ENCODE results near the gene FBLN2.
"Not testable (repeated sequence)": the region's sequence is repeated elsewhere in the genome, so short reads cannot be mapped to it uniquely, and the experiment has no call there.

FBLN2 gene

DNA sequence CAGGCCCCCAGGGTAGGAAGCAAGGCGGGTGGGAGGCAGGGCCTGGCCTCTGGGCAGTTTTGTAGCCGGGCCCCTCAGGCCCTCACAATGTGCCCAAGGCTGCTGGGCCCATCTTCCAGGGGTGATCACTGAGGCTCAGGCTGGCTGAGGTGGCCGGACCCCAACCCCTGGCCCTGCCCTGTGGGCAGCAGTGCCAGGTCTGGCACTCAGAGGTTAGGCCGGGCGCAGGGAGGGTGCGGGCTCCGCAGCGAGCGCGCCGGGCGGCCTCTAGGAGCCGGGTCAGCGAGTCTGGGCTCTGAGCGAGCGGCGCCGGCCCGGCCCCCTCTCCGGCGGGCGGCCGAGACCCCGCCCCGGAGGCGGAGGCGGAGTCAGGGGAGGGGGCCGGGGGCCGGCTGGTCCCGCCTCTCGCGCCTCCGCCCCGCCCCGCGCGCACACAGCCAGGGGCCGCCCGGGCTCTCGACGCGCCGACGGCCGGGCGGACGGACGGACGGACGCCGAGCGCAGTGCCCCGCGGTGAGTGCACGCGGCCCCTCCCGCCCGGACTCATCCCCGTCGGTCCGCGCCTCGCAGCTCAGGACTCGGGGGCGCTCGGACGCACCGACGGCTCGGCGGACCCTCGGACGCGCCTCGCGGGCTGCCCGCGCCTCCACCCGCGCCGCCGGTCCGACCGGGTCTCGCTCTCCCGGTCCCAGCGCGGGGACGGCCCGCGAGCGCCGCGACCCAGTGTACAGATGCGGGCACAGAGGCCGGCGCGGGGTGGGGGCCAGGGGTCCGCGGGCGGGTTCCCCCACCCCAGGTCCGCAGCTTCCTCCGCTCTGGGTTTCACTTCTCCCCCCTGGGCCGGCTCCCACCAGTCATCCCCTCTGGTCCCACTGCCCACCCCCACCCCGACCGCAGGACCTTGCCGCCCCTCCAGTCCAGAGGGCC, at the start of gene FBLN2:
TSS of gene FBLN2 (plus strand) at position 430 of the 927 bp plus-strand sequence. CDS start 21,231 bp downstream, outside the sequence.
- DNase-seq = peak; percentile 63

- not testable (repeated sequence) for DNase-seq
Measured at GRCh38 chr3:13499246-13499645, 49.7 kb upstream of the FBLN2 start.

DNA sequence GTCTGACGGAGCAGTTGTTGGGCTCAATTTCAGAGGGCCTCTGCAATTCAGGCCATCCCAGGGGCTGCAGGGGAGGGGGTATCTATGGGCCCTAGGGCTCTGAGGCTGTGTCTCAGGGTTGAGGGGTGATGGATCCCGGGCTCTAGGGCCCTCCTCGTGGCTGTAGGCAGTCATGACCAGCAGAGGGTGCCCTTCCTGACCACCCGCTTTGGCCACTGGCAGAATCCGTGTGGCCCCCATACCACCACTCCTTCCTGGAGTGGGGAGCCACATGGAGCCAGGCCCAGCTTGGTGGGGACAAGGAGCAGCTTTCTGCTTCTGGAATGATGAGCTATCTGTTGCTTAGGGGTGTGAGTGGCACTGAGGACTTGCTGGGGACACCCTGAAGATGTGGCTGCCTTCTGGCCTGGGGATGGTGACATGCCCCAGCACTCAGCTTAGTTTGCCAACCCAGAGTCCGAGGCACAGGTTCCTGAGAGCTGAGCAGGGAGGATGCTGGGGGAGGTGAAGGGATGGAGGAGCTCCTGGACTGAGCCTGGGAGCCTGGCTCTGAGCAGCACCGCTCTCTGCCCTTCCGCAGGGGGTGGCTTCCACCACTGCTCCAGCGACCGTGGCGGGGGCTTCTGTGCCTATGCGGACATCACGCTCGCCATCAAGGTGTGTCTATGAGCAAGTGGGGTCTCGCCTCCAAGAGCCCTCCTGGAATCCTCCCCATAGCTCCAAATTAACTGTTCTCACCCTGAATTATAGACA, 48.6 kb upstream of the FBLN2 start:
- DNase-seq = no peak

GRCh38 chr3:13501056-13501455, 47.9 kb upstream of the FBLN2 start:
- no peak for DNase-seq

GRCh38 chr3:13501521-13501920, 47.4 kb upstream of the FBLN2 start:
- no peak for DNase-seq

GRCh38 chr3:13501958-13502790, 46.8 kb upstream of the FBLN2 start:
- no peak for DNase-seq

DNA sequence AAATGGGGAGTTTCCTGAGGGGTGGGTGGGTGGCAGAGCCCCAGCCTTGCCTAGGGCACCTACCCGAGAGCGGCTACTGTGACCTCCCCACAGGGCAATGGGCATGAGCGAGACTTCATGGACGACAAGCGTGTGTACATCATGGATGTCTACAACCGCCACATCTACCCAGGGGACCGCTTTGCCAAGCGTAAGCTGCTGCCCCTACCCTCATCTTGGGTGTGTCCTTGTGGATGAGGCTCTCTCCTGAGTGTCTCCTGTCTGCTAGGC, 46.2 kb upstream of the FBLN2 start:
- DNase-seq = no peak

DNA sequence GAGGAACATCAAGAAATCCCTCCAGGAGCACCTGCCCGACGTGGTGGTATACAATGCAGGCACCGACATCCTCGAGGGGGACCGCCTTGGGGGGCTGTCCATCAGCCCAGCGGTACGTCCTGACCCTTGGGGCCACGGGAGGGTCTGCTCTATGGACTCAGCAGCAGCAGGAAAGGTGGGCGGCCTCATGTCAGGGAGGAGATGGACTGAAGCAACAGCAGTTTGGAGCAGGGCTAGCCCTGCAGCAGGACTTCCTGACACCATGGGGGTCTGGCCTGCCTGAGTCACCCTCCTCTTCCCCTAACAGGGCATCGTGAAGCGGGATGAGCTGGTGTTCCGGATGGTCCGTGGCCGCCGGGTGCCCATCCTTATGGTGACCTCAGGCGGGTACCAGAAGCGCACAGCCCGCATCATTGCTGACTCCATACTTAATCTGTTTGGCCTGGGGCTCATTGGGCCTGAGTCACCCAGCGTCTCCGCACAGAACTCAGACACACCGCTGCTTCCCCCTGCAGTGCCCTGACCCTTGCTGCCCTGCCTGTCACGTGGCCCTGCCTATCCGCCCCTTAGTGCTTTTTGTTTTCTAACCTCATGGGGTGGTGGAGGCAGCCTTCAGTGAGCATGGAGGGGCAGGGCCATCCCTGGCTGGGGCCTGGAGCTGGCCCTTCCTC, 44.6 kb upstream of the FBLN2 start:
- DNase-seq = no peak

DNA sequence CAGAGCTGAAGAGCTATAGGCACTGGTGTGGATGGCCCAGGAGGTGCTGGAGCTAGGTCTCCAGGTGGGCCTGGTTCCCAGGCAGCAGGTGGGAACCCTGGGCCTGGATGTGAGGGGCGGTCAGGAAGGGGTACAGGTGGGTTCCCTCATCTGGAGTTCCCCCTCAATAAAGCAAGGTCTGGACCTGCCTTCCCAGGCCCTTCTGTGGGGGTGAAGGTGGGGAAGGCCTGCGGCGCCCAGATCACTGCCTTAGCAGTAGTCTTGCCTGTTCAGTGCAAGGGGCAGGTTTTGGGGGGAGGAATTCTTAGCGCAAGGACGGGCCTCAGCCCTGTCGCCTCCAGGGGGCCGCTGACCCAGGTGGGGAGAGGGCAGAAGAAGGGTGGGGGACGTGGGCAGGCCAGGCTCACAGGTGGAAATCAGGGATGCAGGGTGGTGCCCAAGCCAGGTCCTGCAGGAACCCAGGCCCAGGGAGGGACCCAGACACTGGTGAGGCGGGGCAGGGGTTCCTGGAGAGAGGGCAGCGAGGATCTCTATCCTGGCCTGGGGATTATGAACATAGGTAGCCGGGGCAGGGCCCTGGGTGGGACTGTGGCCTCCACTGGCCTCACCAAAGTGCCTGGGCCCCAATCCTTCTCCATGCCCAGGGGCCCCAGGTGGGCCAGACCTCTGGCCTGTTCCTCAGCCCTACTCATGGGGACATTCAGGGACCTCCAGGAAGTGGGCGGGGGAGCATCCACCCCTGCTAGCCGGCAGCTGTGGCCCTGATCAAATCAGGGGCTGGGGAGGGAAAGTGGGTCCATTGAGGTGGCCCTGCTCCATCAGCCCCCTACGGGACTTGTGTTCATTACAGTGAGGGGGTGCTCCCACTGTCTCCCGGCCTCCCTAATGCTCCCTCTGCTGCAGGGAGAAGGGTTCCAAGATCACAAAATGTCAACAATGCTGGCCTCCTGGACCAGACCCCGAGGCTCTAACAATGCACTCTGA, 43.5 kb upstream of the FBLN2 start:
- DNase-seq = no peak

DNA sequence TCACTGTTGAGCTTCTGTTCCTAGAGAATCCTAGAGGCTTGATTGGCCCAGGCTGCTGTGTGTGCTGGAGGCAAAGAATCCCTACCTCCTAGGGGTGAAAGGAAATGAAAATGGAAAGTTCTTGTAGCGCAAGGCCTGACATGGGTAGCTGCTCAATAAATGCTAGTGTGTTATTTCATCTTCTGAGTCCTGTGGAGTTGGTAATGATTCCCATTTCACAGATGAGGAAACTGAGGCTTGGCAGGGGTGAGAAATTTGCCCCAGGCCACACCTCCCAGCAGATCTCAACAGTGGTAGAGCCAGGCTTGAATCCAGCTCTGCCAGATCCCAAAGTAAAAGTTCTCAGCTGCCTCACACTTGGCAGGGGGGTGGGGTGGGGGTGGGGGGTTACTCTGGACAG, 42.7 kb upstream of the FBLN2 start:
- DNase-seq = no peak

DNA sequence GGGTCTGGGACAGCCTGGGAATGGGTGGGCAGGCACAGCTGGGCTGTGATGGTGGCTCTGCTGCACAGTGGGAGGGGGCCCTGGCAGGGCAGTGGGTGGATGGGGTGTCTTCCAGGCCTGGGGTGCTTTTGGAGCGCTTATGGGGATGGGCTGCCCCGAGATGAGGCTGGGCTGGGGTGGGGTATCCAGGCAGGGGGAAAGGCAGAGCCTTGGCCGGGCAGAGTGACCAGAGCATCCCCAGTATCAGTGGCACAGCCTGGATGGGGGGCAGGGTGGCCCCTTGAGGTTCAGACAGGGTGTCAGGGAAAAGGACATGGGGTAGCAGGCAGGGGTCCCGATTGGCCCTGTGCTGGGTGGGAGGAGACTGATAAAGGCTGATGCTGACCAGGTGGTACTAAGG, 42.2 kb upstream of the FBLN2 start:
- no peak for DNase-seq

GRCh38 chr3:13507247-13507569, 41.7 kb upstream of the FBLN2 start:
- DNase-seq = no peak

DNA sequence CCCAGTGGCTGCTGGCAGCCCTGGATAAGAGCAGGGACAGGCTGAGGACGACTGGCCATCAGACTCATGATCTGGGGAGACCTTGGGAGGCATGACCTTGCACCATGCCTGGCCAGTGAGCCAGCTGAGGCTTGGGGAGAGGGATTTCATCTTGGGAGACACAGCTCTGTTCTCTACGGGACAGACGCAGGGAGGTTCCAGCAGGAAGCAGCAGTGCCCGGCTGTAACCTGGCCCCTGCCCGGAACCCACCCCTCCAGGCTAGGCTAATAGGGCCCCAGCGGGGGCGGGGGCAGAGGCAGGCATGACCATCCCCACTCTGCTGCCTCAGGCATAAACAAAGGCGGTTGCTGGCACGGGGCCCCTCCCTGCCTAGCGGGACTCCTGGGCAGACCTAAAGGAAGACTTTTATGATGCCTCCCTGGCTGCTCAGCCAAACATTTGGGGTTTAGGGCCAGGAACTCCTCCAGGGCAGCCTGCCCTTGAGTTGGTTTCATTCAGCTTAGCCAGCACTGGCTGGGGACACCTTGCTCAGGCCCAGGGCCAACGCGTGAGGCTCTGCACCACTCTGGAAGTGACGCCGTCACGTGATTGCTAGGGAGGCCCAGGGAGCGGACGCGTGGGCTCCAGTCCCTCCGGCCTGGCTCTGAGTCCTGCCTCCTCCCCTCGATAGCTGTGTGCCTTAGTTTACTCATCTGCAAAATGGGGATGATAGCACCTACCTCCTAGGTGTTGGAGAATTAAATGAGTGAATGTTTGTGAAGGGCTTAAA, 41.2 kb upstream of the FBLN2 start:
- no peak for DNase-seq

GRCh38 chr3:13508496-13508895, 40.4 kb upstream of the FBLN2 start:
- no peak for DNase-seq

- no peak for DNase-seq
Measured at GRCh38 chr3:13509059-13509815, 39.7 kb upstream of the FBLN2 start.

DNA sequence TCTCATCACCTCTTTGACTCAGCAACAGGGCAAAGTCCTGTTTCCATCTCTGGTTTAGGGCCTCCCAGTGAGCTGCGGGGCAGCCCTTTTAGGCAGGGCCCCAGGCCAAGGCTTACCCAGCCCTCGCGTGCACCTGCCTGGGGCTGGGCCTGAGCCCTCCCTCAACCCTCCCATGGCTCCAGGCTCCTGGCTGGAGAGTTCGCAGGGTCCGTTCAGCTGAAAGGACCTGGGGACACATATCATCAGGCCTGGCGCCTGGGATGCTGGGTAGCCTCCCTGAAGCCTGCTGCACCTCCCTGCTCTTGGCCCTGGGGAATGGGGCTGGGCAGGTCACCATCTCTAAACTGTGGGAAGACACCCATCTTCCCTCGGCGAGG, 39.1 kb upstream of the FBLN2 start:
- no peak for DNase-seq

DNA sequence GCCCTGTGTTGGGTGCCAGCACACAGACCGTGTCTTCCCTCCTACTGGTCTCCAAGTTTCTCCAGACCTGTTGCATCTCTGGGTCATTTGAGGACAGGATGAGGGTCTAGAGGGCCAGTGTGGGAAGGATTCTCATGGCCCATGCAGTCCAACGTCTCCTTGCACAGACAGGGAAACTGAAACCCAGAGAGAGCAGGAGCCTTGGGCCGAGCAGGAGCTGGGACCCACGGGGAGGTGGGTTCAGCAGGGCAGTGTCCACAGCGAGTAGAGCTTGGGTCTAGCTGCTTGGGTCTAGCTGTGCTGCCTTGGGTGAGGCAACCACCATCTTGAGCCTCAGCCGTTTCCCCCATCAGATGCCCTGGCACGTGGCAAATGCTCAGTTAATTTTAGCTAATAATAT, 36.5 kb upstream of the FBLN2 start:
- DNase-seq = no peak

DNA sequence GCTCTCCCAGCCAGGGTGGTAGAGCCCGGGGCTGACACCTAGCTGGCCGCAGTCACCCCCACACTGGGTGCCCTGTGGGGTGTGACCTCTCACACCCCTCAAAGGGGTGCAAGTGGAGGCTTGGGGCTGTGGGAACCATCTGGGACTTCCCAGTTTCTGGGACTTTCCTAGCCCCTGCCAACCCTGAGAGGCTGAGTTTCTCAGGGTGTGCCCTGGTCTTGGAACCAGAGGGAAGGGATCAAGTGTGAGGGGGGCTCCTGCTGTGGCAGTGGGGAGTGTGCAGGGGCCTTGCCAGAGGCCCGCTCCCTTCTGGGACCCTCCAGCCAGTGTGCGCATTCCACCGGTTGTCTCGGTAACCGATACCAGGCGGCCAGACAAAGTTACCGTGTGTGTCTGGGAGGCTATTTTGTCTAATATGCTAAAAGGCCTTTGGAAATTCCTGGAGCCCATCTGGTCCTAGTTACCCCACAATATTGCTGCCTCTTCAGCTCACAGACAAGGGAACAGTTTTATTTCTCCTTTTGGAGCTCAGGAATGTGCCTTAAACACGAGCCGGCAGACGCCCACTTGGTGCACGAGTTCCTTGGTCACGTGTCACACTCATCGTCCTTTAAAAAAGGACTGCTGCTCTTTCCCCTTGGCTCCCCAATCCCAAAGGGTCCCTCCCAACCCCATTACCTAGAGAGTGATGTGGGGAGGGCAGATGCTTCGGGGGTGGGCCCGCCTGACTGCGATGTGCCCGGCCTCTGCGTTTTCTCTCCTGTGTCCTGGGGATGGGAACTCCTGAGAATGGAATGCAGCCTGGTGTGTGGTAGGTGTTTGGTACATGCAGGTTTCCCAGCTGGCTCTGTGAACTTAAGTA, 35.6 kb upstream of the FBLN2 start:
- DNase-seq = peak; percentile 85

DNA sequence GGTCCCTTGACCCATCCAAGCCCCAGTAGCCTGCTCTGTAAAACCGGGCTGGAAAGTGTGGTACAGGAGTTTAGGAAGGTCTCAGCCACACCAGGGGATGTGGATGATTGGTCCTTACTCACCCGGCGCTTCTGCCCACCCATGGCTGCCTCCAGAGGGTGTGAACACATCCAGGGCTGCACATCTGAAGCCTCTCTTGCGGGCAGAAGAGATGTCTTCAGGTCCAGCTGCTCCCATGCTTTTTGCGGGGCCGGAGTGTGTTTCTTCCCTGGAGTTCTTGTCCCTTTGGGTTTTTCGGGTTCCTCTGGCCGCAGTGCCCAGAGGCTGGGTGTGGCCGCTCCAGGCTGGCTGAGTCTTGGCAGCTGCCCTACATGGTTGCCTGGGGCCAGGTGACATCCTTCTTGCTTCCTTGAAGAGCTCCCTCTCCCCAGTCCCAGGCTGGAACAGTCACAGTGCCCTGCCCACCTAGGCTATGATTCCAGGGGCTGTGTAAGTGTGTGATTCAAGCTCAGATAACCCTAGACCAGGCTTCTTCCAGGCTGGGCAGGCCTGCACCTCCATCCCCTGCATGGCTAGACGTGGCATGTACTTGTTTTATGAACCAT, 34.9 kb upstream of the FBLN2 start:
- DNase-seq = no peak
